GM18858 (cell line): ENCODE results near the gene HSF4.

Experiments used
- ATAC-seq: cut with Tn5 transposase; IDR thresholded peaks from one replicate; pipeline ENCODE4 v1.9.1; 2021; ENCODE audit not compliant: unreplicated experiment

The HSF4 gene

GRCh38 chr16:67184995-67185650, 20.6 kb downstream of the HSF4 start:
- ATAC-seq: no peak

- no peak for ATAC-seq
Measured at GRCh38 chr16:67185651-67186134, 21.1 kb downstream of the HSF4 start.

- ATAC-seq: no peak
Measured at GRCh38 chr16:67186550-67186950, 22.0 kb downstream of the HSF4 start.

GRCh38 chr16:67187175-67187890, 22.8 kb downstream of the HSF4 start:
- ATAC-seq: no peak

GRCh38 chr16:67188323-67188722, 23.8 kb downstream of the HSF4 start:
- ATAC-seq: no peak

- no peak for ATAC-seq
Measured at GRCh38 chr16:67188798-67189197, 24.3 kb downstream of the HSF4 start.

DNA sequence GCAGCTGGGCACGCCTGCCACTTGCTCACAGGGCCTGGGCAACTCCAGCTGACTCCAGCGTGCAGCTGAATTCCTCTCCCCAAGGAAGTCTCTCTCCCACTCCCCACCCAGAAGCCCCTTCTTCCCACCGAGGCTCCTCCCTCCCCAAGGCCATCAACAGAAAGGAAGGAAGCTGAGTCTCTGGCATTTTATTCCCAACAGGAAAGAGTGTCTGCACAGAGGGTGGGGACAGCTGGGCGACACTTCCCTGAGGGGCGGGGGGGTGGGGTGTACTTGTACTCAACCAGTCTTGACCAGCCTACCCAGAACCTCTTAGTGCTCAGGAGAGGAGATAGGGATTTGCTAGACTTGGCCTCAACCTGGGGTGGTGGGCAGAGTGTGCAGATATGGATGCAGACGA, 25.5 kb downstream of the HSF4 start, which contains the start of gene EXOC3L1:
Gene EXOC3L1, minus strand, starts transcription at position 96 of the 400 bp plus-strand sequence. CDS start 460 bp downstream, outside the sequence.
- no peak for ATAC-seq

DNA sequence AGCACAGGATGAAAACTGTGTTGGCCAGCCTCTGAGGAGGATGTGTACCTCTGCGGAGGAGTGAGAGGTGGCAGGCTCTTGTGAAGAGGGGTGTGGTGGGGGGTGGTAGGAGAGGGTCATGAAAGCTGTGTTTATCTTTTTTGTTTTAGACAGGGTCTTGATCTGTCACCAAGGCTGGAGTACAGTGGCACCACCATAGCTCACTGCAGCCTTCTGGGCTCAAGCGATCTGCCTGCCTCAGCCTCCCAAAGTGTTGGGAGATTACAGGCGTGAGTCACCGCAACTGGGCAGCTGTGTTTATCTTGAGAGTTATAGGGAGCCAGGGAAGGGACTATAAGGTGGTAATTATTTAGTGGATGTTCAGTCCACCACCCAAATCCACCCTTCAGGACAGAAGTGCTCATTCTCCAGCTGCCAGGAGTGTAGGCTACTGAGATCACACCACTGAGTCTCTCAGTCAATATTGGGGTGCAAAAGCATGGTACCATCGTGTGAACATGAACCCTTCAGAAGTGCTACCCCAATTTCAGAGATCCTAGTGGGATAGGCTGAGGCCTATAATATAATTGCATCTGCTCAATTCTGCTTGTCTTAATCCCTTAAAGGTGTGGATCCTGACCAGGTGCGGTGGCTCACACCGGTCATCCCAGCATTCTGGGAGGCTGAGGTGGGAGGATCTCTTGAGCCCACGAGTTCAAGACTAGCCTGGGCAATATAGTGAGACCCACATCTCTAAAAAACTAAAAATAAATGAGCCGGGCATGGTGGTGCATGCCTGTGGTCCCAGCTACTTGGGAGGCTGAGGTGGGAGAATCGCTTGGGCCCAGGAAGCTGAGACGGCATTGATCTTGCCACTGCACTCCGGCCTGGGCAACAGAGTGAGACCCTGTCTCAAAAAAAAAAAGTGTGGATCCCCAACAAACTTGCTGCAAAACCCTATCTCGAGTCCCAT, 26.2 kb downstream of the HSF4 start:
- ATAC-seq: no peak

- no peak for ATAC-seq
Measured at GRCh38 chr16:67191411-67191994, 27.0 kb downstream of the HSF4 start.

DNA sequence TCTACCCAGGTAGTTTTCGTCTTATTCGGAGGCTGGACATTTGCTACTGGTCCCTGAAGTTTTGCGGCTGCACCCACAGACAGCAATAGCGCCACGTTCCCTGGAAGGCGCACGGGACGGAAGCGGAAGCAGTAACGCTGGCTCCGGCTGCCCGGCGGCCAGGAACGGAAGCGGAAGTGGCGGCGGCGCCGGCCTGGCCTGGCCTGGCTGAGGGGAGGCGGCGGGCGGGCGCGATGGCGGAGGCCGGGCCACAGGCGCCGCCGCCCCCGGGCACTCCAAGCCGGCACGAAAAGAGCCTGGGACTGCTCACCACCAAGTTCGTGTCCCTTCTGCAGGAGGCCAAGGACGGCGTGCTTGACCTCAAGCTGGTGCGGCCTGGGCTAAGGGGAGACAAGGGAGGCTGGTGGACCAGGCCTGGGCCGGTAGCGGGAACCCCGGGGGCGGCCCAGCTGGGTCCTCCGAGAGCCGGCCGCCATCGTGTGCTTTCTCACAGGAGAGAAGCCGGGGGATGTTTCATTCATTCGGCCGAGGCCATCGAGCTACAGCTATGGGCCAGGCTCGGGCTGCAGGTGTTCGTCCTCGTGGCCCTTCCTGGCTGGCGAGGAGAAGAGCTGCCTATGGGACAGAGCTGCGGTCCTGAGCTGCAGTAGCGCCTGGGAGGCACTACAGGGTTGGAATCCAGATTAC, 27.6 kb downstream of the HSF4 start, which contains the start of gene E2F4:
Gene E2F4, plus strand, starts transcription at position 161 of the 687 bp plus-strand sequence. Its CDS starts 73 bp downstream, at position 234.
- ATAC-seq: peak; percentile 71

- no peak for ATAC-seq
Measured at GRCh38 chr16:67192781-67193361, 28.3 kb downstream of the HSF4 start.

DNA sequence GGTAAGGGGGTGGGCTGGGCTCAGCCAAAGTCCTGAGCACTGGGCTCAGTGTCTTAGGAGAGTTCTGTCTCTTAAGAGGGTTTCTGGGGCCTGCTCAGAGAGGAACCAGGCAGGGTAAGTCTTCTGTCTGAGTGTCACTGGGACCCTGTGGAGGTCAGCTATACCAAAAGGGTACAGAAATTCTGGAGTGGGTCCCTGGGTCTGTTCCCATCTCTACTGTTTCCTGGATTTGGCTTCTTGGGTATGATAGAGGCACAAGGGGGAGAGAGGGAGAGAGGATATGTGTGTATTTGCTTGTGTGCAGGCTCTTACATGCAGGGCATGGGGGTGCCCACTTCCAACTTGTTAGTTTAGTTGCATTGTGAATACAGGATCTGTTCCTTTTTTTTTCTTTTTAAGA, 29.0 kb downstream of the HSF4 start:
- no peak for ATAC-seq

GRCh38 chr16:67194260-67194659, 29.7 kb downstream of the HSF4 start:
- no peak for ATAC-seq

- ATAC-seq: no peak
Measured at GRCh38 chr16:67195676-67196075, 31.1 kb downstream of the HSF4 start.

GRCh38 chr16:67196881-67197280, 32.3 kb downstream of the HSF4 start:
- no peak for ATAC-seq

GRCh38 chr16:67197704-67198103, 33.2 kb downstream of the HSF4 start:
- ATAC-seq: no peak

- no peak for ATAC-seq
Measured at GRCh38 chr16:67198238-67198734, 33.7 kb downstream of the HSF4 start.

- no peak for ATAC-seq
Measured at GRCh38 chr16:67199011-67199807, 34.7 kb downstream of the HSF4 start, which contains the start of gene ELMO3. Gene ELMO3, plus strand, starts transcription at chr16:67199131. Its CDS starts 196 bp downstream, at chr16:67199327.

- no peak for ATAC-seq
Measured at GRCh38 chr16:67199808-67200198, 35.3 kb downstream of the HSF4 start.
